NCI-H2196 treated with DMSO at 0.1 percent for 48 hours (cell line): ENCODE data around the gene C5orf15.
A peak's percentile ranks its signal among the peaks of the same experiment; 100 is the strongest.

Source experiments
- DNase-seq: peaks from one replicate; lab custom pipeline; 2025; ENCODE audit not compliant: unreplicated experiment; lab: John Stamatoyannopoulos, UW

Gene C5orf15

DNA sequence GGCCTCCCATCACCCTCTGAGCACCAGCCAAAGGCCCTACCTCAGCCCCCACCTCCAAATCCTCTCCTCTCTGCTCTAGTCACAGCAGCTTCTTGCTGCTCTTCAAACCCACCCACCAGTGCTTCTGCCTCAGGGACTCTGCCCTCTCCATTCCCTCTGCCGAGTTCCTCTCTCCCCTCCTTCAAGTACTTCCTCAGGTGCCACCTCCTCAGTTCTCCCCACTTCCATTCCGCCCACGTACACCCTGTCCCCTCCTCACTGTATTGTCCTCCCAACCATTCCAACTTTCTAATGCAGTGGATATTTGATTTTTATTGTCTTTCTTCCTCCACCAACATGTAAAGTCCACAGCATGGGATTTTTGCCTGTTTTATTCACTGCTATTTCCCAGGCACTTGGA, 43.2 kb downstream of the C5orf15 start:
- DNase-seq = no peak

- no peak for DNase-seq
These were observed 44.1 kb downstream of the C5orf15 start for GRCh38 chr5:133924221-133924920.

DNA sequence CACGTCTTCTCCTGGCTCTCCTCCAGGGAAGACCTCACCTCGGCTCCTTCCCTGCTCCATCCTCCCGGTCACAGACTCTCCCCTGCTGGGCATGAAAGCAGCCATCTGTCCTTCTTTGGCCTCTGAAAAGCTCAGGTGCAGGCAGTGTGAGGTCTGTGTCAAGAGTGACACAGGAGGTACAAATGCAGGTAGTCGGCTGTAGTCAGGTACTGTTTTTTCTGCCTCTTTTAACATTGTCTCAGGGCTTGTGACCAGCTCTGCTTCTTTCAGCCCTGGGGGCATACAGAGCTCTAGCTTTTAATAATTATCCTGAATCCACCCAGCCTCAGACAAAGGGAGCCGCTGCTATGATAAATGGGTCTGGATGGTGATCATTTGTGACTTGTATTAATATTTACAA, 46.4 kb downstream of the C5orf15 start:
- no peak for DNase-seq

- DNase-seq = no peak
These were observed 47.4 kb downstream of the C5orf15 start for GRCh38 chr5:133921069-133921468.

GRCh38 chr5:133919148-133920136, 49.0 kb downstream of the C5orf15 start:
- DNase-seq = no peak

DNA sequence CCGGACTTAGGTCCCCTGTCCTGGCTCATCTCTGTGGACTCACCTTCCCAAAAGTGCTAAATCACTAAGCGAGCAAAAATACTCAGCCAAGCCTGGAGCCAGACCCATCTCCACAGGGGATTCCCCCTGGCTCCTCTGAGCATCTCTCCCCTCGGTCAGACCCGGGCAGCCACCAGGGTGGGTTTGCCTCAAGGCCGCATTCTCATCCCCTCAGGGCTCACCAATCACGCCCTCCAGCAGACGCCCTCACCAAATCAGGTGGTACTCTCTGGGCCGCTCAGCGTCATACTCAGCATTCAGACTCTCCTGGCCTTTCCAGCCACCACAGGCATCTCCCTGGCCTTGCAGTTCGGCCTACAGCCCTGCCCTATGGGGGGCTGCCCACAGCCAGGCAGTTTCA, 49.7 kb downstream of the C5orf15 start:
- DNase-seq = no peak

DNA sequence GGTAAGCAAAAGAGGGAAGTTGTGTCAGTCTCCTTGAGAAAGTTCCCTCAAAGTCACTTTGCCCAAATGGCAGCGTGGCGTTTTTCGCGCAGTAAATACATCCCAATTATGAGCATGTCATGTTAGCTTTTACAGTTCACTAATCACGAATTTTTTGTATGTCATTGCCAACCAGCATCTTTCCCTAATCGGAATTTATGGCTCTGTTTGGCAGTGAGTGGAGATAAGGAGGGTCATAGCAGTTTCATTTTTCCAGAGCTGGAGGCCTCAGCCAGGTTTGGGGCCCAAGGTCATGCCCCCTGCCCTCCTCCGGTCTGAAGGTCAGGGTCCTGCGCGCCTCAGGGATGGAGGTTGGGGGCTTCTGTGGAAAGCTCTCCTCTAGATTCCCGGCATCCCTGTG, 50.1 kb downstream of the C5orf15 start:
- no peak for DNase-seq

- no peak for DNase-seq
These were observed 50.6 kb downstream of the C5orf15 start for GRCh38 chr5:133917785-133918184.

DNA sequence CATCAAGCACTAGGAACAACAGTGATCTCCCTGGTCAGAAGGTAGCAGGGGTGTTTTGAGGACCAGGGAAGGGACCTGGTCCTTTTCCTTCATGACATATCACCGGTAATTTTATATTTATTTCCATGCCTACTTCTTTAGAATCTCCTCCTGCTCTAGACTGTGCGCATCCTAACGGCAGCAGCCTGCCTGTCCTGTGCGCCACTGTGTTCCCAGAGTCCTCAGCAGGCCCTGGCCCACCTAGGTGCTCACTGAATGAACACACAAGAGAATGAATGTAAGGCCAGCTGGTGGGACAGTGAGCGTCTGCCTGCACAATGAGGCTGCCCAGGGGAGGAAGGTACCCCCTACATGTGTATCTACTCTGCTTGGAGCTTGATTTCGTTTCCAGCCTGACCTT, 51.5 kb downstream of the C5orf15 start:
- no peak for DNase-seq

DNA sequence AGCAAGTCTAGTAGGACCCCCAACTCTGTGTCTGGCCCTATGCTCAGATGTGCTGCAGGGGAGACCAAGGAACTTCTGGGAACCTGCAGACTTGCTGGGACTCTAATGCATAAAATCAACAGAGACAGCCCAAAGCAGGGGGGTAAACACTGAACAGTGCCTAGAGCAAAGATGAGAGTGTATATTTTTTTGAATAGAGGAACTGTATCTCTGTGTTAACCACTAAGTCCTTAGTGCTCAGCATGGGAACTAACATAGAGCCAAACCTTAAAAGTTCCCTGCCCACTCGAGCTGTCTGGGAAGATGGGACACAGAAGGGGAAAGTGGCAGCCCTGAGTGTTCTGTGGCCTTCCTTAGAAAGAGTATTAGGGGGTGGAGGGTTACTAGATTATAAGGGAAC, 51.9 kb downstream of the C5orf15 start:
- DNase-seq = no peak

GRCh38 chr5:133914434-133914833, 54.0 kb downstream of the C5orf15 start:
- no peak for DNase-seq

DNA sequence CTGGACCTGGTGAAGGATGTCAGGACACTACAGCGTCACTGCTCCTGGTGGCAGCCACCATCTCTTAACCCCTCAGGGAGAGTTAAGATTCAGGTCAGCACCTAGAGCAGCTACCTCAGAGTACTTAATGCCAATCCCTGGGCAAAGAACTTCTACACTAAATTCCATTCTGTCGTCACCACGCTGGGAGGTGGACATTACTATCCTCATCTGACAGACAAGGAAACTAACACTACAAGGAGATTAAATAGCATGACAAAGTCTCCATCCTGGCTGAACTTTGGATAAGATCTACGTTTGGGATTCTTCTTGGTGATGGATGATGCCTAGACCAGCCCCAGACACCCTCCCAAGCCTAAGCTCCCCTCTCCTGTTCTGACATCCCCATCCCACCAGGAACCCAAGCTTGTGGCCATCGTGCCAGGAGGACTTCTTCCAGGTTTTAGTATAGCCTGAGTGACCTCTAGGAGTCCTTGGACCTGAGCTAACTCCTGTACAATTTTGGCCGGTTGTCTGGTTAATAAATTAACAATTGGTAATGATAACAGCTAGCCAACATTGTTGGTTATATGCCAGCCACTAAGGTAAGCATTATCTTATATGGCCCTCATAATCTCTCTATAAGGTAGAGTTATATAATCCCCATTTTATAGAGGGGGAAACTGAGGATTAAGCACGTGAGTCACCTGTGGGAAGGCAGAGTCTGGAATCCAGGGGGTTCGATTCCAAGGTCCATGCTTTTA, 54.8 kb downstream of the C5orf15 start:
- DNase-seq = no peak

DNA sequence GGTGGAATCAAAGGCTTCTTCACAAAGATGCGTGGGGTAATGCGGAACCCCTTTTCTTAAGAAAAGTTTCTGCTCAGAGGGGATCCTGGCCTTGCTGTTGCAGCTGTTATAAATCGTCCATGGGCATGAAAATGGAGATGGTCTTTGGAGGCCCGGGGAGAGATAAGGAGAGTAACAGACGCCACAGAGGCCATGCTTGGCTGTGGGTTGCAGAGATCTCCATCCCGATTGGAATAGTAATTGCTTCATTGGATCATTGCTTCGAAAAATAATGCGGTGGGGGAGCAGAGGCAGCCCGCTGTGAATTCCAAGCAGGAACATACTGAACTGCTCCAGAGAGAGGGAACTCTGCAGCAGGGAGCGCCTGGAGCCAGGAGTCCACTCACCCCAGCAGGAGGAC, 55.5 kb downstream of the C5orf15 start:
- no peak for DNase-seq

GRCh38 chr5:133910571-133910970, 57.9 kb downstream of the C5orf15 start:
- no peak for DNase-seq

DNA sequence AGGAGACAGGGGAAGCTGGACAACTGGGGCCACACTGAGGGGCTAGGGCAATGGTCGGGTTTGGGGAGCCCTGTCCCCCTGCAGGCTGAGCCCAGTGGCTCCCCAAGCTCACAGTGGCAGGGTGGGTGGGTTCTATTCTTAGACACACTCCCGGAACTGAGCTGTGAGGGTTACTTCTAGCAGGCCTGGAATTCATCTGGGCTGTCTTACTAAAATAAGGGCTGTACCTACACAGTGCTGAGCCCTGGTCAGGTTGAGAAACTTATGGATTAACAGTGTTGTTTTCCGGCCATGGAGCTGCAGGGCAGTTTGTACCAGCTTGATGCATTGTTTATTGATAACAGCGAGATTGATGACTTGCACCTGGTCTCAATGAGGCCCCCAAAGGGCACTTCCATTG, 58.8 kb downstream of the C5orf15 start:
- DNase-seq = no peak

DNA sequence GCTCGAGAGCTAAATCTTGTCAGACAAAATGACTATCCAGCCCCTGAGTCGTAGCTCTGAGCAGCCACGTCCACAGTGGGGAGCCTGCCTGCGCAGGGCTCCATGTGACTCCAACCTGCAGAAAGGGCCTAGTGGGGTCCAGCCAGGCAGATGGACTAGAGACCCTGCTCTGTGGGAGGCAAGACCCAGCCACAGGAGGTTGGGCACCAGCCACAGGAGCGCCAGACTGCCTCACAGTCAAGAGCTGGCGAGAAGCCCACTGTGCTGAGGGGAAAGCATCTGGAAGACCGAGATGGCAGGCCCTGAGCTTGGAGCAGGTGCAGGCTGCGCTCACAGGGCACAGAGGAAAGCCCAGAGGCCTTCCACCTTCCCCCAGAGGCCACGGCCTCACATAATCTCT, 61.4 kb downstream of the C5orf15 start:
- DNase-seq = peak; percentile 29

GRCh38 chr5:133906303-133906702, 62.1 kb downstream of the C5orf15 start:
- no peak for DNase-seq
